Neural crest cell (in vitro differentiated cells): Measurements from ENCODE around the gene DHX35. TPM values are rescaled to one million over a fixed set of nuclear protein-coding genes. Genes with fewer than 3 reads are reported as not detected.

Experiments used
- DNase-seq: peaks from one replicate; pipeline ENCODE4 v3.0.0; 2021; ENCODE audit warnings: low read depth, mixed read lengths, low spot score
- H3K27ac Mint-ChIP-seq: one replicate; pipeline ENCODE4 v1.8.0; 2021; ENCODE audit warnings: mild to moderate bottlenecking, mixed read lengths; ENCODE audit not compliant: unreplicated experiment
- H3K27me3 Mint-ChIP-seq: 2 replicates; pipeline ENCODE4 v1.8.0; 2021; ENCODE audit warnings: low read depth, mild to moderate bottlenecking, mixed read lengths
- H3K36me3 Mint-ChIP-seq: 2 replicates; pipeline ENCODE4 v1.8.0; 2021; ENCODE audit warnings: low read depth, mild to moderate bottlenecking, mixed read lengths
- H3K4me1 Mint-ChIP-seq: 2 replicates; pipeline ENCODE4 v1.8.0; 2021; ENCODE audit warnings: mixed read lengths
- H3K4me3 Mint-ChIP-seq: one replicate; pipeline ENCODE4 v1.8.0; 2021; ENCODE audit warnings: mild to moderate bottlenecking, mixed read lengths
- H3K9me3 Mint-ChIP-seq: 2 replicates; pipeline ENCODE4 v1.8.0; 2021; ENCODE audit warnings: mixed read lengths
- CTCF ChIP-seq: fragments of 200-600 bp; sonication (generic); conservative IDR thresholded peaks from 2 replicates; pipeline ENCODE4 v1.5.0; 2021; ENCODE audit warnings: antibody characterized with exemption, mild to moderate bottlenecking
- total RNA-seq: library from RNA; stranded (reverse); gene quantifications from 2 replicates; pipeline ENCODE4 v1.2.1, GENCODE V29; 2021

The DHX35 gene
- total RNA-seq, 1 donor from 2014 or later, result 22.8 TPM

GRCh38 chr20:38941726-38942389, 20.3 kb upstream of the DHX35 start:
- Mint-ChIP-seq H3K27me3 (no peaks in the 10 kb centered on the region), H3K4me3 (no peak overlapping the region), H3K36me3 (peaks cover 13% of the 10 kb centered on the region), H3K27ac (peak overlapping the region; percentile 90), H3K4me1 (no peaks in the 10 kb centered on the region), H3K9me3 (no peaks in the 10 kb centered on the region)
- TF ChIP-seq CTCF, result peak; percentile 18
- no peak for DNase-seq

- H3K27ac Mint-ChIP-seq, result no peak overlapping the region
- no peaks in the 10 kb centered on the region for H3K27me3 Mint-ChIP-seq
- H3K36me3 Mint-ChIP-seq, result peaks cover 18% of the 10 kb centered on the region
- no peaks in the 10 kb centered on the region for H3K4me1 Mint-ChIP-seq
- TF ChIP-seq CTCF, result no peak
- no peak overlapping the region for H3K4me3 Mint-ChIP-seq
- DNase-seq, result no peak
- H3K9me3 Mint-ChIP-seq, result no peaks in the 10 kb centered on the region
These were observed 17.1 kb upstream of the DHX35 start for GRCh38 chr20:38945012-38945411.

GRCh38 chr20:38946836-38947235, 15.3 kb upstream of the DHX35 start:
- H3K36me3 Mint-ChIP-seq, result peaks cover 22% of the 10 kb centered on the region
- DNase-seq, result no peak
- H3K27ac Mint-ChIP-seq, result no peak overlapping the region
- H3K9me3 Mint-ChIP-seq, result no peaks in the 10 kb centered on the region
- no peaks in the 10 kb centered on the region for H3K4me1 Mint-ChIP-seq
- no peak for TF ChIP-seq CTCF
- no peak overlapping the region for H3K4me3 Mint-ChIP-seq
- no peaks in the 10 kb centered on the region for H3K27me3 Mint-ChIP-seq

GRCh38 chr20:38947931-38948362, 14.2 kb upstream of the DHX35 start:
- TF ChIP-seq CTCF, result no peak
- Mint-ChIP-seq H3K27ac (no peak overlapping the region), H3K4me1 (no peaks in the 10 kb centered on the region), H3K27me3 (no peaks in the 10 kb centered on the region), H3K9me3 (no peaks in the 10 kb centered on the region), H3K36me3 (peaks cover 17% of the 10 kb centered on the region), H3K4me3 (no peak overlapping the region)
- DNase-seq, result no peak

- Mint-ChIP-seq H3K27ac (no peak overlapping the region), H3K4me3 (no peak overlapping the region), H3K9me3 (no peaks in the 10 kb centered on the region), H3K27me3 (no peaks in the 10 kb centered on the region), H3K36me3 (peaks cover 19% of the 10 kb centered on the region), H3K4me1 (no peaks in the 10 kb centered on the region)
- no peak for DNase-seq
- TF ChIP-seq CTCF, result no peak
These were observed 11.9 kb upstream of the DHX35 start for GRCh38 chr20:38950254-38950653.
